IPS-18a (cell line): ENCODE results near the gene RNF112.

Source experiments
- H3K27ac ChIP-seq: one replicate; pipeline ENCODE4 v1.5.1; 2013; ENCODE audit warnings: low read length
- H3K27me3 ChIP-seq: one replicate; pipeline ENCODE4 v1.6.1; 2013; ENCODE audit warnings: mild to moderate bottlenecking, low read length; ENCODE audit not compliant: control insufficient read depth, insufficient read depth
- H3K36me3 ChIP-seq: one replicate; pipeline ENCODE4 v1.6.1; 2013; ENCODE audit warnings: low read depth, low read length; ENCODE audit not compliant: control insufficient read depth
- H3K4me1 ChIP-seq: one replicate; pipeline ENCODE4 v1.6.1; 2013; ENCODE audit warnings: low read depth, low read length; ENCODE audit not compliant: control insufficient read depth
- H3K4me3 ChIP-seq: one replicate; pipeline ENCODE4 v1.5.1; 2013; ENCODE audit warnings: low read length
- H3K9ac ChIP-seq: one replicate; pipeline ENCODE4 v1.6.1; 2013; ENCODE audit warnings: mild to moderate bottlenecking, low read length, moderate library complexity
- H3K9me3 ChIP-seq: one replicate; pipeline ENCODE4 v1.6.1; 2013; ENCODE audit warnings: low read depth, low read length; ENCODE audit not compliant: control insufficient read depth

RNF112 gene

GRCh38 chr17:19411631-19412030 is 599 bp downstream of the RNF112 start:
- peaks cover 11% of the 10 kb centered on the region for H3K4me1 ChIP-seq
- no peak overlapping the region for H3K9ac ChIP-seq
- H3K27ac ChIP-seq, result no peak overlapping the region
- H3K27me3 ChIP-seq, result peaks cover 8% of the 10 kb centered on the region
- H3K4me3 ChIP-seq, result no peak overlapping the region
- no peaks in the 10 kb centered on the region for H3K36me3 ChIP-seq
- no peaks in the 10 kb centered on the region for H3K9me3 ChIP-seq

- Histone ChIP-seq H3K9ac (no peak overlapping the region), H3K27me3 (peaks cover 8% of the 10 kb centered on the region), H3K4me3 (no peak overlapping the region), H3K27ac (no peak overlapping the region), H3K4me1 (peaks cover 11% of the 10 kb centered on the region), H3K36me3 (no peaks in the 10 kb centered on the region), H3K9me3 (no peaks in the 10 kb centered on the region)
Measured at GRCh38 chr17:19412510-19412909, 1.5 kb downstream of the RNF112 start.

- no peak overlapping the region for H3K4me3 ChIP-seq
- peaks cover 11% of the 10 kb centered on the region for H3K4me1 ChIP-seq
- H3K9me3 ChIP-seq, result no peaks in the 10 kb centered on the region
- no peak overlapping the region for H3K27ac ChIP-seq
- no peak overlapping the region for H3K9ac ChIP-seq
- H3K36me3 ChIP-seq, result no peaks in the 10 kb centered on the region
- peaks cover 8% of the 10 kb centered on the region for H3K27me3 ChIP-seq
Measured at GRCh38 chr17:19412984-19413383, 2.0 kb downstream of the RNF112 start.

GRCh38 chr17:19413761-19414160 is 2.7 kb downstream of the RNF112 start:
- H3K9me3 ChIP-seq, result no peaks in the 10 kb centered on the region

GRCh38 chr17:19414396-19415280 is 3.6 kb downstream of the RNF112 start:
- Histone ChIP-seq H3K9ac (no peak overlapping the region), H3K9me3 (no peaks in the 10 kb centered on the region), H3K4me3 (no peak overlapping the region), H3K27me3 (peaks cover 8% of the 10 kb centered on the region), H3K27ac (no peak overlapping the region), H3K36me3 (no peaks in the 10 kb centered on the region), H3K4me1 (peaks cover 11% of the 10 kb centered on the region)

More at GRCh38 chr17:19413761-19414160, 2.7 kb downstream of the RNF112 start:
- no peak overlapping the region for H3K4me3 ChIP-seq
- H3K9ac ChIP-seq, result no peak overlapping the region
- no peaks in the 10 kb centered on the region for H3K36me3 ChIP-seq
- H3K27me3 ChIP-seq, result peaks cover 8% of the 10 kb centered on the region
- peaks cover 11% of the 10 kb centered on the region for H3K4me1 ChIP-seq
- H3K27ac ChIP-seq, result no peak overlapping the region

GRCh38 chr17:19415311-19415710 is 4.3 kb downstream of the RNF112 start:
- H3K27me3 ChIP-seq, result peaks cover 6% of the 10 kb centered on the region
- no peak overlapping the region for H3K9ac ChIP-seq
- no peak overlapping the region for H3K4me3 ChIP-seq
- H3K4me1 ChIP-seq, result peaks cover 11% of the 10 kb centered on the region
- H3K27ac ChIP-seq, result no peak overlapping the region
- no peaks in the 10 kb centered on the region for H3K9me3 ChIP-seq
- H3K36me3 ChIP-seq, result no peaks in the 10 kb centered on the region

GRCh38 chr17:19415806-19416775 is 5.1 kb downstream of the RNF112 start:
- Histone ChIP-seq H3K9me3 (no peaks in the 10 kb centered on the region), H3K4me1 (peaks cover 5% of the 10 kb centered on the region), H3K9ac (no peak overlapping the region), H3K27me3 (no peaks in the 10 kb centered on the region), H3K4me3 (no peak overlapping the region), H3K36me3 (no peaks in the 10 kb centered on the region), H3K27ac (no peak overlapping the region)

- H3K27me3 ChIP-seq, result no peaks in the 10 kb centered on the region
- no peak overlapping the region for H3K4me3 ChIP-seq
Measured at GRCh38 chr17:19417611-19418010, 6.6 kb downstream of the RNF112 start.

GRCh38 chr17:19418251-19418992 is 7.4 kb downstream of the RNF112 start:
- H3K9me3 ChIP-seq, result no peaks in the 10 kb centered on the region
- no peak overlapping the region for H3K9ac ChIP-seq
- H3K4me1 ChIP-seq, result no peaks in the 10 kb centered on the region
- no peak overlapping the region for H3K27ac ChIP-seq
- no peaks in the 10 kb centered on the region for H3K36me3 ChIP-seq
- no peaks in the 10 kb centered on the region for H3K27me3 ChIP-seq
- no peak overlapping the region for H3K4me3 ChIP-seq

More at GRCh38 chr17:19417611-19418010, 6.6 kb downstream of the RNF112 start:
- H3K27ac ChIP-seq, result no peak overlapping the region
- H3K36me3 ChIP-seq, result no peaks in the 10 kb centered on the region
- H3K9me3 ChIP-seq, result no peaks in the 10 kb centered on the region
- H3K9ac ChIP-seq, result no peak overlapping the region
- no peaks in the 10 kb centered on the region for H3K4me1 ChIP-seq

- Histone ChIP-seq H3K9me3 (no peaks in the 10 kb centered on the region), H3K9ac (no peak overlapping the region), H3K4me1 (peaks cover 1% of the 10 kb centered on the region), H3K4me3 (no peak overlapping the region), H3K36me3 (no peaks in the 10 kb centered on the region), H3K27me3 (no peaks in the 10 kb centered on the region), H3K27ac (no peak overlapping the region)
Measured at GRCh38 chr17:19421219-19421618, 10.2 kb downstream of the RNF112 start.

- Histone ChIP-seq H3K4me3 (no peak overlapping the region), H3K4me1 (peaks cover 5% of the 10 kb centered on the region), H3K9ac (no peak overlapping the region), H3K27me3 (no peaks in the 10 kb centered on the region), H3K9me3 (no peaks in the 10 kb centered on the region), H3K27ac (no peak overlapping the region), H3K36me3 (no peaks in the 10 kb centered on the region)
Measured at GRCh38 chr17:19421926-19422325, 10.9 kb downstream of the RNF112 start.
